ENCODE measurements around the gene KCNS3. TPM values are rescaled to one million over a fixed set of nuclear protein-coding genes. Genes with fewer than 3 reads are reported as not detected.

KCNS3 gene, protein sequence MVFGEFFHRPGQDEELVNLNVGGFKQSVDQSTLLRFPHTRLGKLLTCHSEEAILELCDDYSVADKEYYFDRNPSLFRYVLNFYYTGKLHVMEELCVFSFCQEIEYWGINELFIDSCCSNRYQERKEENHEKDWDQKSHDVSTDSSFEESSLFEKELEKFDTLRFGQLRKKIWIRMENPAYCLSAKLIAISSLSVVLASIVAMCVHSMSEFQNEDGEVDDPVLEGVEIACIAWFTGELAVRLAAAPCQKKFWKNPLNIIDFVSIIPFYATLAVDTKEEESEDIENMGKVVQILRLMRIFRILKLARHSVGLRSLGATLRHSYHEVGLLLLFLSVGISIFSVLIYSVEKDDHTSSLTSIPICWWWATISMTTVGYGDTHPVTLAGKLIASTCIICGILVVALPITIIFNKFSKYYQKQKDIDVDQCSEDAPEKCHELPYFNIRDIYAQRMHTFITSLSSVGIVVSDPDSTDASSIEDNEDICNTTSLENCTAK
- 1.5 TPM in 2 replicates for total RNA-seq (2012; rRNA removed)

DNA sequence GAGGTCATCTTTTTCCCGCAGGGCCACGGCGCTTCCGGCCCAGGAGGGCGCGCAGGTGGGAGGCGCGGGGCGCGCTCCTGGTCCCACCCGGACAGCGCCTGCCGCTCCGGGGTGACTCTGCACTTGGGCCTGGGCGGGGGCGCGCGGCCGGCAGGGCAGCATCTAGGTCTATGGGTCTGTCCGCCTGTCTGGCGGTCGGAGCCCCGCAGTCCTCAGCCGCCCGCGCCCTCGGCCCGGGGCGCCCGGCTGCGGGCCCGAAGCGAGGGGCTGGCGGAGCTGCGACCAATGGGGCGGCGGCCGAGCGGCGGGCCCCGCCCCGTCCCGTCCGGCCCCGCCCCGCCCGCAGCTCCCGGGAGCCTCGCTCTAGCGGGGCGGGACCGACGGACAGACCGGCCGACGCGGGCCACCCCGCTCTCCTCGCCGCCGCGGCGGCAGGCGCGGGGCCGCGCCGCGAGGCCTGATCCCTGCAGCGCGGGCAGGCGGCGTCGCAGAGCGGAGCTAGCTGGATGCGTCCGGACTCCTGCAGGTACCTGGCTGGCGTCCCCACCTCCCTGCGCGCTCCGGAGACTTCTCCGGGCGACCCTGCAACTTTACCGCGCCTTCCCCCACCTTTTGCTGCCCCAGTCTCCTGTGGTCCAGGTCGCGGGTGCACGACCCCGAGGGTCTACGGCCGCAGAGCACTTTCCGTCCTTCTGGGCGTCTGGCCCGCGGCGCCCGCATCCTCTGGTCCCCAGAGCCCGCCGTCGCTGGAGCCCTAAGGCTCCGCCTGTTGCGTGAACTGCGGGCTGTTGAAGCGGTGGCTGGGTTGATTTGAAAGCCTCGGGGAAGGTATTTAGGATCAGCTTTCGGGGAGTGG, at the start of gene KCNS3:
Gene KCNS3 (plus strand): TSS at position 387 of the 856 bp plus-strand sequence. CDS start 52,342 bp downstream, outside the sequence.
- H3K27me3 ChIP-seq (ENCODE audit: control insufficient read depth, insufficient read depth, low read length), result peaks cover 27% of the 10 kb centered on the region
- no peaks in the 10 kb centered on the region for H3K36me3 ChIP-seq (ENCODE audit: insufficient read depth, low read length)
- H3K4me2 ChIP-seq (ENCODE audit: low read length), result peak within 1 kb of the TSS; percentile 96
- no peaks in the 10 kb centered on the region for H3K9me3 ChIP-seq (replicated peaks; ENCODE audit: low read length)
- peaks cover 17% of the 10 kb centered on the region for H3K4me1 ChIP-seq (ENCODE audit: control insufficient read depth, insufficient read depth, low read length)
- H3K9ac ChIP-seq (ENCODE audit: low read depth, low read length), result peak within 1 kb of the TSS; percentile 73
- peak within 1 kb of the TSS; percentile 83 for H3K4me3 ChIP-seq (ENCODE audit: low read length)

DNA sequence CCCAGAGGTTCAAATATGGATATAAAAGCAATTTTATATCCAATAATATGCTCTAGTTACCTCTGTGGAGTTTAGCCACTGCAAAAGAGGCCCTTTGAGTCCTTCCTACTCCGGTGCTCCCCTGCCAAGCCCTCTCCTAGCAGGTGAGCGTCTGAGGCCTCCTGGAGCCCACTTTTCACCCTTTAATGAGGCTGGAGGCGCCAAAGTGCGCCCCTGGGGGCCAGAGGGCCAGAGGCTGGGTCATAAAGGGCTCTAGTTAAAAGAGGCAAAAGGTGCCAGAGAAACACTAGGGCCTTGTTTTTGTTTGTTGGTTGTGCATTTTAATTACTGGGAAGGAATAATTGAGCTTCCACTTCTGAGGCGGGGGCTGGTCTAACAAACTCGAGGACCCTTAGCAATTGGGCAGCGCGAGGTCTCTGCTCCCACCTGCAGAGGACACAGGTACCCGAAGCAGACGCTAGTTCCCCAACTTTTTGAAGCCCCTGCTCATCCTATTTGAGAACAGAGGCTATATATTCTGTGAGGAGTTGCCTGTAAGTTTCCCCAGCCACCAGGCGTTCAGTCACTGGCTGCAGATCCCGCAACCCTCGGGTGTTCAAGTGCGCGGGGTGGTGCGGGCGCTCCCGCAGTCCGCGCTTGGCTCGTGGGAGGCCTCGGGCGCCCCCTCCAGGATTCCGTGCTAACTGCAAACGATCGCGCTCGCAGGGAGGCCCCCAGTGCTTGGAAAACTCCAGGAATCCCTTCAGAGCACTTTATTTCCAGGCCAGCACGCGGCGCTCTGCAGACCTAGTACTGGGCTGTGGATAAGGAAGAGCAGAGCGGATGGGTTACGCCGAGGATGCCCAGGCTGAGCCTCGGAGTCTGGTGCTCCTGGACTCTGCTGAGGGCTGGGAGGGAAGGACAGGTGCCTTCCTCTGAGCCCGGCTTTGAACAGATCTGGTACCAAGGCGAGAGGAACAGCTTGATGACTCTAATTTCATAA, 48.1 kb upstream of the KCNS3 start:
- peak overlapping the region; percentile 81 for H3K4me2 ChIP-seq (ENCODE audit: low read length)
- H3K9me3 ChIP-seq (replicated peaks; ENCODE audit: low read length), result no peaks in the 10 kb centered on the region
- peaks cover 18% of the 10 kb centered on the region for H3K27me3 ChIP-seq (ENCODE audit: control insufficient read depth, insufficient read depth, low read length)
- H3K36me3 ChIP-seq (ENCODE audit: insufficient read depth, low read length), result no peaks in the 10 kb centered on the region
- peaks cover 5% of the 10 kb centered on the region for H3K4me1 ChIP-seq (ENCODE audit: control insufficient read depth, insufficient read depth, low read length)
- H3K4me3 ChIP-seq (ENCODE audit: low read length), result peak overlapping the region; percentile 56
- H3K9ac ChIP-seq (ENCODE audit: low read depth, low read length), result no peak overlapping the region

DNA sequence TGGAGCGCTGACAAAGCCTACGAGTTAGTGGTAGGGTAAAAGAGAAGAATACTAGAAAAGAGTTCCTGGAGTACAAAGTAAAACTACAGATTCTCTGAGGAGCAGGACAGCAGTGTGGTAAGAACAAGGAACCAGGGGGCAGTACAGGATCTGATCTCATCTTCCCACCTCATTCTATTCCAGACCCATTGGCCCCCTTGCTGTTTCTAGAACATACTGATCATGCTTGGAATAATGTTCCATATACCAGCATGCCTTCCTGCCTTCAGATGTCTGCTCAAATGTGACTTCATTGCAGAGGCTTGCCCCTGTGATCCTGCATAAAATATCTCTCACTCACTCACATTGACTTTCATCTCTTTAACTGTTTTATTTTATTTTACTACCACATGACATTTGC, 43.0 kb upstream of the KCNS3 start:
- Histone ChIP-seq H3K36me3 (ENCODE audit: insufficient read depth, low read length) (no peaks in the 10 kb centered on the region), H3K9me3 (replicated peaks; ENCODE audit: low read length) (no peaks in the 10 kb centered on the region), H3K9ac (ENCODE audit: low read depth, low read length) (no peak overlapping the region), H3K4me1 (ENCODE audit: control insufficient read depth, insufficient read depth, low read length) (no peaks in the 10 kb centered on the region), H3K27me3 (ENCODE audit: control insufficient read depth, insufficient read depth, low read length) (peaks cover 12% of the 10 kb centered on the region), H3K4me3 (ENCODE audit: low read length) (no peak overlapping the region), H3K4me2 (ENCODE audit: low read length) (no peak overlapping the region)

DNA sequence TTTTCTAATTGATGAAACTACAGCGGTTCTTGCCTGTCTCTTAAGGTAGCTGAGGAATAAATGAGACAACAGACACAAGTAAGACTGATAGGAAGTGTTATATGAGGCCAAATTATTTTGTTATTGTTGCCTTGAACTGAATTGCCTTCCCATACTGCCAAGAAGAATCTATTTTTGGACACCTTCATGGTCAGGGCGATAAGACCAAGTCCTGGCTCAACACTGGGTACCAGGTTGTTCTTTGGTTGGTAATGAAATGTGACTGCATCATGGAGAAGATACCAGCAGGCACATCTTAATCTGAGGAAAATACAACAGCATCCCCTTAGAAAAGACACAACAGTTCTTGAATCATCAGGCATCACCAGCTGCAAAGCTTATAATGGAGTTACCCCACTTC, 38.5 kb upstream of the KCNS3 start:
- Histone ChIP-seq H3K9ac (ENCODE audit: low read depth, low read length) (no peak overlapping the region), H3K9me3 (replicated peaks; ENCODE audit: low read length) (no peaks in the 10 kb centered on the region), H3K4me2 (ENCODE audit: low read length) (no peak overlapping the region), H3K27me3 (ENCODE audit: control insufficient read depth, insufficient read depth, low read length) (peaks cover 4% of the 10 kb centered on the region), H3K4me1 (ENCODE audit: control insufficient read depth, insufficient read depth, low read length) (no peaks in the 10 kb centered on the region), H3K4me3 (ENCODE audit: low read length) (no peak overlapping the region), H3K36me3 (ENCODE audit: insufficient read depth, low read length) (no peaks in the 10 kb centered on the region)

DNA sequence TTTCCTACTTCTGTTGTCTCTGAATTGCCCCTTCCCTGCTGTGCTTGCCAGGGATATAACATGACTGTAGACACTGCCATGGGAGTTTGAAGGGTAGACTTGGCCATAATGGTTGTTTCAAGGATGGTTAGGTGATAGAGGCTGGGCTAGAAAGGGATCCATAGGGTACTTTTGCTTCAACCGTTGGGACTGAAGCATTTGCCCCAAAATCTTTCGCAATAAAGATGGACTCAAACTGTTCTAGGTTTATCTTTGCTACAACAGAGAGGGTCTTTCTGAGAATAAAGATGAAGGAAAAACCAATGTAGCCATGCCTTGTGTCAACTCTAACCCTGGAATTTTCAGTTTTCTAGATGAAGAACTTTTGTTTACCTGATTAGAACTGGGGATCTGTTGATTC, 35.0 kb upstream of the KCNS3 start:
- Histone ChIP-seq H3K4me3 (ENCODE audit: low read length) (no peak overlapping the region), H3K4me1 (ENCODE audit: control insufficient read depth, insufficient read depth, low read length) (no peaks in the 10 kb centered on the region), H3K9ac (ENCODE audit: low read depth, low read length) (no peak overlapping the region), H3K36me3 (ENCODE audit: insufficient read depth, low read length) (no peaks in the 10 kb centered on the region), H3K27me3 (ENCODE audit: control insufficient read depth, insufficient read depth, low read length) (peaks cover 4% of the 10 kb centered on the region), H3K4me2 (ENCODE audit: low read length) (no peak overlapping the region), H3K9me3 (replicated peaks; ENCODE audit: low read length) (no peaks in the 10 kb centered on the region)

DNA sequence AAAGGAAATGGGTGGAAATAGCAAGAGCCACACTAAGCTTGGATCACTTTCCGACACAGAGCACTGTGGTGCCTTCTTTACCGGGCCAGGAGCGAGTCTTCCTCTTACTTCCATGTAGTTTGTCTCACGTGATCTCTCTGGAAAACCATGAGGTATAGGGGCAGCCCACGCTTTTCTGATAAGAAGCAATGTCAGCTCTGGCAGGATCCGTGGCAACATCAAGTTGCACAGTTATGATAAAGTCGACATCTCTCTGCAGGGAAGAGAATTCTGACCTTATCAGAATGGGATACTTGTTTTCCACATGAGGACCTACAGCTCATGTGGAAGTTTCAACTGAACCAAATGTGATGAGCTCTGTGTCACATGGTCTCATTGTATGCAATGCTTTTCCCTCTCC, 32.7 kb upstream of the KCNS3 start:
- H3K4me2 ChIP-seq (ENCODE audit: low read length), result no peak overlapping the region
- H3K27me3 ChIP-seq (ENCODE audit: control insufficient read depth, insufficient read depth, low read length), result peaks cover 4% of the 10 kb centered on the region
- no peaks in the 10 kb centered on the region for H3K36me3 ChIP-seq (ENCODE audit: insufficient read depth, low read length)
- H3K4me3 ChIP-seq (ENCODE audit: low read length), result no peak overlapping the region
- H3K9ac ChIP-seq (ENCODE audit: low read depth, low read length), result no peak overlapping the region
- no peaks in the 10 kb centered on the region for H3K9me3 ChIP-seq (replicated peaks; ENCODE audit: low read length)
- no peaks in the 10 kb centered on the region for H3K4me1 ChIP-seq (ENCODE audit: control insufficient read depth, insufficient read depth, low read length)

DNA sequence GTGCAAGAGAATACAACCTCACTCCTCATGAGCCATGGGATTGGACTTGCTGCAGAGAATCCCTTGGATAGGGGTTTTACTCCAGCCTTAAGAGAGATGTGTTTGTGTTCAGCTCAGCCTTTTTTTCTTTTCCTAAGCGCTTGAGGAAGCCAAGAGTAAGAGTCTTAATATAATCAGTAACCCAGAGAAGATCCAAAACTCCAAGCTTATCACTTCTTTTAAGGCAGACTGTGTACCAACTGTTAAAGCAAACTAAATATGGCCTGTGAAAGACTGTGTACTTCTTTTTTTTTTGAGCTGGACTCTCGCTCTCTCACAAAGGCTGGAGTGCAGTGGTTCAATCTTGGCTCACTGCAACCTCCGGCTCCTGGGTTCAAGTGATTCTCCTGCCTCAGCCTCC, 31.8 kb upstream of the KCNS3 start:
- H3K9me3 ChIP-seq (replicated peaks; ENCODE audit: low read length), result no peaks in the 10 kb centered on the region
- H3K4me3 ChIP-seq (ENCODE audit: low read length), result no peak overlapping the region
- H3K27me3 ChIP-seq (ENCODE audit: control insufficient read depth, insufficient read depth, low read length), result peaks cover 4% of the 10 kb centered on the region
- no peak overlapping the region for H3K9ac ChIP-seq (ENCODE audit: low read depth, low read length)
- H3K4me1 ChIP-seq (ENCODE audit: control insufficient read depth, insufficient read depth, low read length), result no peaks in the 10 kb centered on the region
- H3K4me2 ChIP-seq (ENCODE audit: low read length), result no peak overlapping the region
- H3K36me3 ChIP-seq (ENCODE audit: insufficient read depth, low read length), result no peaks in the 10 kb centered on the region

DNA sequence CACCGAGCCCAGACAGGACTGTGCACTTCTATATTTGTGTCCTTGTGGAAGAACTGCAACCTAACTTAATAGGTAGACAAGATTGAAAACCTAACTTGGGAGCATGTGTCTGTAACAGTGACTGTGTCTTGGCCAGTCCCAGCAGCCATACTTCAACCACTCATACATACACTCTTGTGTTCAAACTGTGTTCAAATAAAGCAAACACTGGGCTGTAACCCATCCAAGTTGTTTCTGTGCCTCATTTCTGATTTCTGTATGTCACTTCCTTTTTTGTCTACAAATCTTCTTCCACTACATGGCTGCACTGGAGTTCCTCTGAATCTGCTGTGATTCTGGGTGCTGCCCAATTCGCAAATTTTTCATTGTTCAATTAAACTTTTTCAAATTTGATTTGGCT, 31.2 kb upstream of the KCNS3 start:
- H3K9ac ChIP-seq (ENCODE audit: low read depth, low read length), result no peak overlapping the region
- no peak overlapping the region for H3K4me2 ChIP-seq (ENCODE audit: low read length)
- no peak overlapping the region for H3K4me3 ChIP-seq (ENCODE audit: low read length)
- H3K4me1 ChIP-seq (ENCODE audit: control insufficient read depth, insufficient read depth, low read length), result no peaks in the 10 kb centered on the region
- H3K36me3 ChIP-seq (ENCODE audit: insufficient read depth, low read length), result no peaks in the 10 kb centered on the region
- H3K9me3 ChIP-seq (replicated peaks; ENCODE audit: low read length), result no peaks in the 10 kb centered on the region
- peaks cover 4% of the 10 kb centered on the region for H3K27me3 ChIP-seq (ENCODE audit: control insufficient read depth, insufficient read depth, low read length)

DNA sequence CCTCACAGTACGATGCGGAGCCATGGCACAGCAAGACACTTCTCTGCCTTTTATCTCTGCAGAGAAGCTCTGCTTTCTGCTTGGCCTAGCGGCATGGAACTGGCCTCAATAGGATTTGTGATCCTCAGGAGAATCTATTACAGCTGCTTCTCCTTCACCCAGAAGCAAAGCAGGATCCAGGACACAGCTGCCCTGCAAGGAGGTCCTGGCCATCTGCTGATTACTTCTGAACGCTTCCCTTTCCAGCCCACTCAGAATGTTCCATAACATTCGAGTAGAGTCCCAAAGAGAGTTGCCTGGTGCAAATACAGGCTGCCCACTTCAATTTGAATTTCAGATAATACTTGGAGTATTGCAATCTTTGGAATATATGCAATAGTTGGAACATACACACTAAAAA, 29.2 kb upstream of the KCNS3 start:
- Histone ChIP-seq H3K4me2 (ENCODE audit: low read length) (no peak overlapping the region), H3K27me3 (ENCODE audit: control insufficient read depth, insufficient read depth, low read length) (peaks cover under 1% of the 10 kb centered on the region), H3K4me3 (ENCODE audit: low read length) (no peak overlapping the region), H3K36me3 (ENCODE audit: insufficient read depth, low read length) (no peaks in the 10 kb centered on the region), H3K9me3 (replicated peaks; ENCODE audit: low read length) (no peaks in the 10 kb centered on the region), H3K4me1 (ENCODE audit: control insufficient read depth, insufficient read depth, low read length) (no peaks in the 10 kb centered on the region), H3K9ac (ENCODE audit: low read depth, low read length) (no peak overlapping the region)

DNA sequence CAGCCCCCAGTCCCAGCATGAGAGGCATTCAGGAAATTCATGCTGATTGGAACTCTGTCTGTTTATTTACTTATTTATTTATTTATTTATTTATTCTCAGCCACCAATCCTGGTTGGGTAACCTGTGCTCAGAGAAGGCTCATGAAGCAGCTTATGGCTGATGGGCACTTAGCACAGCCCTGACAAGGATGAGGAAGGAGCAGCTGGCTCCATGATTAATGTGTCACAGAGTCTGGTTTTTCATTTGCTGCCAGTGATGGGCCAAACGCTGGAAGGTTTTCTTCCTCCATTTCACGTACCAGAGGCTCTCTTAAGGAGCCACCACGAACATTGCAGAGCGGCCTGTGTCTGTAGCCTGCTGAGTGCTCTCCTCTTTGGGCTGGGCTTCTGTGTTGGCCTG, 28.3 kb upstream of the KCNS3 start:
- H3K27me3 ChIP-seq (ENCODE audit: control insufficient read depth, insufficient read depth, low read length), result no peaks in the 10 kb centered on the region
- no peak overlapping the region for H3K4me2 ChIP-seq (ENCODE audit: low read length)
- no peaks in the 10 kb centered on the region for H3K9me3 ChIP-seq (replicated peaks; ENCODE audit: low read length)
- no peaks in the 10 kb centered on the region for H3K4me1 ChIP-seq (ENCODE audit: control insufficient read depth, insufficient read depth, low read length)
- H3K36me3 ChIP-seq (ENCODE audit: insufficient read depth, low read length), result no peaks in the 10 kb centered on the region
- H3K9ac ChIP-seq (ENCODE audit: low read depth, low read length), result no peak overlapping the region
- no peak overlapping the region for H3K4me3 ChIP-seq (ENCODE audit: low read length)
